GM18511 (cell line): Measurements from ENCODE around the gene AGAP2.
"Not testable (repeated sequence)": the region's sequence is repeated elsewhere in the genome, so short reads cannot be mapped to it uniquely, and the experiment has no call there.

Experiments
- ATAC-seq: cut with Tn5 transposase; IDR thresholded peaks from one replicate; pipeline ENCODE4 v1.9.1; 2021; ENCODE audit warnings: mild to moderate bottlenecking, moderate library complexity; ENCODE audit not compliant: unreplicated experiment

The AGAP2 gene

DNA sequence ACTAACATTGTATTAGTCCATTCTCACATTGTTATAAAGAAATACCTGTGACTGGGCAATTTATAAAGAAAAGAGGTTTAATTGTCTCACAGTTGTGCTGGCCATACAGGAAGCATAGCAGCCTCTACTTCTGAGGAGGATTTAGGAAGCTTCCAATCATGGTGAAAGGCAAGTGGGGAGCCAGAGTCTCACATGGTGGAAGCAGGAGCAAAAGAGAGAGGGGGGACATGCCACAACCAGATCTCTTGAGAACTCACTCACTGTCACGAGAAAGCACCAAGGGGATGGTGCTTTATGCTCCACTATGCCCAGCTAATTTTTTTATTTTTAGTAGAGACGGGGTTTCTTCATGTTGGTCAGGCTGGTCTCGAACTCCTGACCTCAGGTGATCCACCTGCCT, 31.3 kb downstream of the AGAP2 start:
- no peak for ATAC-seq

DNA sequence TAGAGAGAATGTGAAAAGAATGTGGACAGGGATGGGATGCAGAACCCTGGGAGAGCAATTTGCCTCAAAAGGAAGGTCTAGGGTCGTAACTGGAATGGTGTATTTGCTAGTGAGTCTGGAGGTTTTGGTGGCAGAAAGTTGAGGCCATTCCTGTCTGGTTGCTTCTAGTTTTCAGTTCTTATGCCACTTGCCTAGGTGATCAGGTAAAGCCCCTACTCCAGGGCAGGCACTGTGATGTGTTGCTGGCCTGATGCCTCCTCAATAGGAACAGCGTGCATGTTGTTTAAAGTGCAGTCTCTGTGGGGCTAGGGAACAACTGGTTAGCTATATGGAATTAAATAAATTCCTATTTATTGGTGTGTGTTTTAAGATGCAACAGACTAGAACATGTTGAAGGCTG, 38.2 kb downstream of the AGAP2 start:
- no peak for ATAC-seq

GRCh38 chr12:57698414-57698813, 40.1 kb downstream of the AGAP2 start:
- no peak for ATAC-seq

- ATAC-seq, result no peak
These were observed 41.5 kb downstream of the AGAP2 start for GRCh38 chr12:57697076-57697475.

DNA sequence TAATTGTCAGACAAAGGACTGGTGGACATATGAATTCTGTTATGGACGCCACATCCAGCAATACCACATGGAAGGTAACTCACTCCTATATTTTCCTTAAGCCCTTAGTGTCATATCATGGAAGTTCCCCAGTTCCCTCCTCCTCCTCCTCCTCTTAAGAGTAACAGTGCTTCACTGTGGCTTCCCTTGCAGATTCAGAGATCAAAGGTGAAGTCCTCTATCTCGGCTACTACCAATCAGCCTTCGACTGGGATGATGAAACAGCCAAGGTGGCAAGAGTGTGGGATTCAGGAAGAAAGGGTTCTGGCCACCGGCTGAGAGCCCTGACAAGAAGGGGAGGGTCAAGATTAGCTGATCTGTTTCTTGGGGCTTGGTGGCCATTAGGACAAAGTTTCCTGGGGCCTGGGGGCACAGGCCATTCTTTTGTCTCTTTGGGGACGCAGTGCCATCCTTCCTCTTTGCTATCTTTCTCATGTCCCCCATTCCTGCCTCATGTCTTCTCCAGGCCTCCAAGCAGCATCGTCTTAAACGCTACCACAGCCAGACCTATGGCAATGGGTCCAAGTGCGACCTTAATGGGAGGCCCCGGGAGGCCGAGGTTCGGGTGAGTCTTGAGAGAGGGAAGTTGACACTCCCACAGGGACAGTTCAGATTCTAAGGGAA, 42.6 kb downstream of the AGAP2 start:
- ATAC-seq, result no peak

DNA sequence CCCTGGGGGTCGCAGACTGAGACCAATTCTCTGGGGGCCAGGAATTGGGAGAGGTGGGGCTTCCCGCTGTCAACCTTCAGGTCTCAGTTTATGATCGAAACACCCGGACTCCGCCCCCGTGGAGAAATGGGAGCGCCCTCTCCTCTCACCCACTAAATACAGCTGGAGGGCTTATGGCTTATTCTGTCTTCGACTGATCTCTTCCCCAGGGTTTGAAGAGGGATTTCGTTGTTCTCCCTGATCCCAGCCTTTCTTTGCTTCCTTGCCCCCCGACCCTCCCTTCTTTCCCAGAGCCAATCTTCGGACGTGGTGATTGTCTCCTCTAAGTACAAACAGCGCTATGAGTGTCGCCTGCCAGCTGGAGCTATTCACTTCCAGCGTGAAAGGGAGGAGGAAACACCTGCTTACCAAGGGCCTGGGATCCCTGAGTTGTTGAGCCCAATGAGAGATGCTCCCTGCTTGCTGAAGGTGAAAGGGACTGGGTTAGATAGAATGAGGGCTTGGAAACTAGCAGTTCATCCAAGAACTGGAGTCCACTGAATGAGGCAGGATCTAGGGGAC, 44.0 kb downstream of the AGAP2 start:
- peak; percentile 4 for ATAC-seq

- ATAC-seq, result peak; percentile 98
These were observed 44.7 kb downstream of the AGAP2 start, which contains the start of gene OS9 for GRCh38 chr12:57693659-57694458. TSS of gene OS9 (plus strand) at chr12:57694132. CDS start at chr12:57694162, 30 bp downstream.

DNA sequence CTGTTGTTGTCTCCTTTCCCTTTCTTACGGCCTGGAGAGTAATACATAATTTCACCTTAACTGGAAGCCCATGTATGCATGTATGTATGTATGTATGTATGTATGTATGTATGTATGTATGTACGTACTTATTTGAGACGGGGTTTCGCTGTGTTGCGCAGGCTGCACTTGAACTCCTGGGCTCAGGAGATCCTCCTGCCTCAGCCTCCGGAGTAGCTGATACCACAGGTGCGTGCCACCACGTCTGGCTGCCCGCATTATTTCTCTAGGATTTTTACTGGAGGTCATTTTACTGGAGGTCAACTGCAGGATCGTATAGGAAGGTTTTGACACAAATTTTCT, 45.3 kb downstream of the AGAP2 start:
- ATAC-seq, result no peak

GRCh38 chr12:57692500-57692899, 46.0 kb downstream of the AGAP2 start:
- ATAC-seq, result no peak

DNA sequence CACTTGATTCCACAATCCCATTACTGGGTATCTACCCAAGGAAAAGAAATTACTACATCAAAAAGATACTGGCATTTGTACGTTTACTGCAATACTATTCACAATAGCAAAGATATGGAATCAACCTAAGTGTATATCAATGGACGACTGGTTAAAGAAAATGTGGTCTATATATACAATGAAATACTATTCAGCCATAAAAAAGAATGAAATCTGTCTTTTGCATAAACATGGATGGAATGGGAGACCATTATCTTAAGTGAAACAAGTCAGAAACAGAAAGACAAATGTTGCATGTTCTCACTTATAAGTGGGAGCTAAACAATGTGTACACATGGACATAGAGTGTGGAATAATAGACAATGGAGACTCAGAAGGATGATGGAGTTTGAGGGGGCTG, 49.6 kb downstream of the AGAP2 start:
- no peak for ATAC-seq

DNA sequence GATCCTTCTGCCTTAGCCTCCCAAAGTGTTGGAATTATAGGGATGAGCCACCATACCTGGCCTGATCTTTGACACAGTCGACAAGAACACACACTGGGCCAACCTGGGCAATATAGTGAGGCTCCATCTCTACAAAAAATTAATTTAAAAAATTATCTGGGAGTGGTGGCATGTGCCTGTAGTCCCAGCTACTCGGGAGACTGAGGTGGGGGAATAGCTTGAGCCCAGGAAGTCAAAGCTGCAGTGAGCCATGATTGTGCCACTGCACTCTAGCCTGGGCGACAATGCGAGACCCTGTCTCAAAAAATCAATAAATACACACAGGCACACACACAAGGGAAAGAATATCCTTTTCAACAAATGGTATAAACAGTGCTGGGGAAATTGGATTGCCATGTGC, 50.7 kb downstream of the AGAP2 start:
- no peak for ATAC-seq

DNA sequence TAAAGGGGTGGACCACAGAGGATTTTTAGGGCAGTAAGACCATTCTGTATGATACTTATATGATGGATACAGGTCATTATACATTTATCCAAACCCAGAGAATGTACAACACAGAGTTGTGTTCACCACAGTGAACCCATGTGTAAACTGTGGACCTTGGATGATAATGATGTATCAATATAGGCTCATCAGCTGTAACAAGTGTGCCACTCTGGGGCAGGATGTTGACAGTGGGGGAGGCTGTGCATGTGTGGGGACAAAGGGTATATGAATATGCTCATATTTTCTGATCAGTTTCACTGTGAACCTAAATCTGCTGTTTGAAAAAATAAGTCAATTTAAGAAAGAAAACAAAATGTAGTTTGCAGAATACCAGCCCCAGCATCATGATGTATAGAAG, 58.8 kb downstream of the AGAP2 start:
- ATAC-seq, result no peak

DNA sequence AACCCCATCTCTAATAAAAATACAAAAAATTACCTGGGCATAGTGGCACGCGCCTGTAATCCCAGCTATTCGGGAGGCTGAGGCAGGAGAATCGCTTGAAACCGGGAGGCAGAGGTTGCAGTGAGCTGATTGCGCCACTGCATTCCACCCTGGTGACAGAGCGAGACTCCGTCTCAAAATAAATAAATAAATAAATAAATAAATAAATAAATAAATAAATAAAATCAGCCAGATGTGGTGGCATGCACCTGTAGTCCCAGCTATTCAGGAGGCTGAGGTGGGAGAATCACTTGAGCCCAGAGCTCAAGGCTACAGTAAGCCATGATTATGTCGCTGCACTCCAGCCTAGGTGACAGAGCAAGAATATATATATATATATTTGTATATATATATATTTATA, 60.6 kb downstream of the AGAP2 start:
- ATAC-seq, result not testable (repeated sequence)

- no peak for ATAC-seq
These were observed 63.9 kb downstream of the AGAP2 start for GRCh38 chr12:57674691-57675090.
